Panc1 (cell line): ENCODE results near the gene ULBP2. TPM values are rescaled to one million over a fixed set of nuclear protein-coding genes. Genes with fewer than 3 reads are reported as not detected.

Experiments
- ATAC-seq: fragments of 200-7000 bp; cut with Tn5 transposase; 2 replicates; pipeline ENCODE4 v1.9.1; 2020; ENCODE audit warnings: mild to moderate bottlenecking, moderate library complexity
- BruUV-seq: library from RNA; stranded (reverse); fragments of 400-500 nt; replicated peaks from 2 replicates; lab custom pipeline; 2021; lab: Mats Ljungman, UMichigan
- CTCF ChIA-PET: fragments of 300-600 bp; sonication (Branson Sonifier 250); formaldehyde crosslinking; loops from one replicate; lab custom pipeline; 2022; ENCODE audit warnings: antibody characterized with exemption; lab: Charles Lee
- POLR2A ChIA-PET: fragments of 300-600 bp; sonication (Branson Sonifier 250); formaldehyde crosslinking; loops from one replicate; lab custom pipeline; 2022; ENCODE audit warnings: antibody characterized with exemption; lab: Charles Lee
- DNase-seq: peaks from one replicate; pipeline ENCODE4 v3.0.0-alpha.2; 2010; ENCODE audit warnings: low read depth, low spot score
- H3K27ac ChIP-seq: 2 replicates; pipeline ENCODE4 v1.5.1; 2011; ENCODE audit warnings: mild to moderate bottlenecking, low read length, inconsistent platforms
- H3K27me3 ChIP-seq: fragments of 200-500 bp; sonication (Bioruptor generic); 2 replicates; pipeline ENCODE4 v1.6.0; 2014; ENCODE audit warnings: low read length, inconsistent platforms; ENCODE audit not compliant: control insufficient read depth, insufficient read depth
- H3K36me3 ChIP-seq: fragments of 200-500 bp; sonication (Bioruptor generic); 2 replicates; pipeline ENCODE4 v1.5.1; 2014; ENCODE audit warnings: inconsistent platforms, mild to moderate bottlenecking, low read length, moderate library complexity; ENCODE audit not compliant: control insufficient read depth, insufficient read depth
- H3K4me1 ChIP-seq: 2 replicates; pipeline ENCODE4 v1.5.1; 2011; ENCODE audit warnings: inconsistent platforms, mild to moderate bottlenecking, low read length, moderate library complexity; ENCODE audit not compliant: control insufficient read depth, insufficient read depth
- H3K4me3 ChIP-seq, 2 experiments: 2 replicates each; pipeline ENCODE4 v1.5.1; 2011 to 2012; ENCODE audit warnings: low read depth in 2 of 2, low read length in 2 of 2, mild to moderate bottlenecking in 2 of 2, inconsistent platforms in 1 of 2, moderate library complexity in 1 of 2
- H3K9me3 ChIP-seq: fragments of 200-500 bp; sonication (Bioruptor generic); 2 replicates; pipeline ENCODE4 v1.5.1; 2014; ENCODE audit warnings: low read depth, mild to moderate bottlenecking, inconsistent platforms, low read length, moderate library complexity; ENCODE audit not compliant: control insufficient read depth, insufficient read depth
- CTCF ChIP-seq: fragments of 450-650 bp; IDR thresholded peaks from 2 replicates; pipeline ENCODE4 v1.5.1; 2017; ENCODE audit warnings: mild to moderate bottlenecking
- POLR2AphosphoS5 ChIP-seq: IDR thresholded peaks from 2 replicates; pipeline ENCODE4 v1.6.1; 2012; ENCODE audit warnings: mild to moderate bottlenecking, low read depth, low read length, moderate library complexity
- REST ChIP-seq, 2 experiments: IDR thresholded peaks; 2 replicates each; pipeline ENCODE4 v1.6.1; 2011 to 2012; ENCODE audit warnings: low read depth in 2 of 2, control low read depth in 1 of 2, low read length in 1 of 2, mild to moderate bottlenecking in 1 of 2, moderate library complexity in 1 of 2; ENCODE audit not compliant: insufficient read depth in 1 of 2
- SIN3A ChIP-seq: IDR thresholded peaks from 2 replicates; pipeline ENCODE4 v1.6.1; 2012; ENCODE audit warnings: low read depth, mild to moderate bottlenecking, low read length, moderate library complexity, borderline replicate concordance; ENCODE audit not compliant: insufficient read depth
- TCF7L2 ChIP-seq: IDR thresholded peaks from 2 replicates; pipeline ENCODE4 v1.6.1; 2011; ENCODE audit warnings: mild to moderate bottlenecking, low read depth, low read length, inconsistent platforms
- in situ Hi-C: cut with HindIII; loops from 2 replicates; pipeline ENCODE4 v1.10.0; 2016; ENCODE audit warnings: low sequenced_read_pairs, low pct_unique_long_range_greater_than_20kb
- intact Hi-C: fragments of 100-400 bp; cut with micrococcal nuclease; formaldehyde crosslinking; loops from one replicate; pipeline ENCODE4 v1.10.0; 2022; ENCODE audit not compliant: unreplicated experiment
- total RNA-seq: library from RNA; stranded (reverse); gene quantifications from one replicate; pipeline ENCODE4 v1.2.1, GENCODE V29; 2021; ENCODE audit not compliant: unreplicated experiment

The ULBP2 gene
- total RNA-seq, 1 experiment from 2014 or later = 0.69 TPM

GRCh38 chr6:149933461-149933860 lies 8.4 kb upstream of the ULBP2 start:
- H3K27ac ChIP-seq = no peak overlapping the region
- ChIA-PET POLR2A (no interaction called here), CTCF (no interaction called here)
- DNase-seq = no peak
- H3K9me3 ChIP-seq = no peaks in the 10 kb centered on the region
- no peak overlapping the region for H3K4me3 ChIP-seq
- intact Hi-C loops (no loop called here), in situ Hi-C loops (no loop called here)
- no peaks in the 10 kb centered on the region; the same call in 1 of the 2 replicates for H3K4me1 ChIP-seq
- no peaks in the 10 kb centered on the region for H3K36me3 ChIP-seq
- H3K27me3 ChIP-seq = peaks cover 20% of the 10 kb centered on the region
- no peak for ATAC-seq
- BruUV-seq = no TSS peak
- TF ChIP-seq POLR2AphosphoS5 = no peak
- no peak for TF ChIP-seq CTCF
- TF ChIP-seq TCF7L2 = no peak
- no peak for TF ChIP-seq REST (IDR thresholded peaks at IDR 0.05; ENCODE audit: insufficient read depth in 1 of 2, low read depth in 2 of 2, low read length in 1 of 2)
- TF ChIP-seq SIN3A = no peak

- POLR2A ChIA-PET = no interaction called here
- DNase-seq (peak; percentile 61), ATAC-seq (peak; percentile 60)
- no peak for TF ChIP-seq REST (IDR thresholded peaks at IDR 0.05; ENCODE audit: insufficient read depth in 1 of 2, low read depth in 2 of 2, low read length in 1 of 2)
- TF ChIP-seq CTCF = peak; percentile 81
- CTCF ChIA-PET = no interaction called here
- H3K4me1 ChIP-seq = peaks cover 6% of the 10 kb centered on the region
- H3K4me3 ChIP-seq = no peak overlapping the region
- H3K27me3 ChIP-seq = peaks cover 19% of the 10 kb centered on the region
- intact Hi-C loops (loop anchor here (2.0 kb wide), 1 partner anchor 82 kb away; no protein-coding TSS in a partner anchor), in situ Hi-C loops (no loop called here)
- no peaks in the 10 kb centered on the region for H3K36me3 ChIP-seq
- H3K27ac ChIP-seq = no peak overlapping the region
- no TSS peak for BruUV-seq
- H3K9me3 ChIP-seq = no peaks in the 10 kb centered on the region
Observed at GRCh38 chr6:149934249-149935156, 7.3 kb upstream of the ULBP2 start.
